Measurements from ENCODE around the gene DAB2IP.

- no peak for TF ChIP-seq CTCF (IDR thresholded peaks at IDR 0.05)
- TF ChIP-seq EP300 (IDR thresholded peaks at IDR 0.05) = no peak
These were observed 100.4 kb downstream of the DAB2IP start for GRCh38 chr9:121751686-121752445.

All from stomach (tissue), 4 donors.